HG03045 (cell line): ENCODE data around the gene TAOK3.
"Not testable (repeated sequence)": the region's sequence is repeated elsewhere in the genome, so short reads cannot be mapped to it uniquely, and the experiment has no call there.

ENCODE experiments used
- ATAC-seq: cut with Tn5 transposase; IDR thresholded peaks from one replicate; pipeline ENCODE4 v1.9.1; 2021; ENCODE audit warnings: mild to moderate bottlenecking, moderate library complexity; ENCODE audit not compliant: unreplicated experiment

TAOK3 gene

DNA sequence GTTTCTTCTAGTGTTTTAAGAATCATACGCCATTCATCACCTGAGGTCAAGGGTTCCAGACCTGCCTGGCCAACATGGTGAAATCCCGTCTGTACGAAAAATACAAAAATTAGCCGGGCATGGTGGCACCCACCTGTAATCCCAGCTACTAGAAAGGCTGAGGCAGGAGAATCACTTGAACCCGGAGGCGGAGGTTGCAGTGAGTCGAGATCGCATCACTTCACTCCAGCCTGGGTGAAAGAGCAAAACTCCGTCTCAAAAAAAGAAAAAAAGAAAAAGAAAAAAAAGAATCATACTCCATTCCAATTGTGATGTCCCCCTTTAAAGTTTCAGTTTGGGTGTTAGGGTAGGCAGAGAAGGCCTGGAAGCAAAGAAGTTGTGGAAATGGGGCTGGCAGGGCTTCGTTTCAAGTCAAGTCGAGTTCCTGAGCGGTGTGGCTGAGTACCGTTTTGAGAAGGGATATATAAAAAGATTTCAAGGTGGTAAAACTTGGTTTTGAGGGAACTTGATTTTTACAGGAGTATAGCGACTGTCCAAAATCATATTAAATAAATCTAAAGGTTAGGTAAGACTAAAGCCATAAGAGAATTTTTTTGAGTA is 1.5 kb upstream of the TAOK3 start:
- no peak for ATAC-seq

DNA sequence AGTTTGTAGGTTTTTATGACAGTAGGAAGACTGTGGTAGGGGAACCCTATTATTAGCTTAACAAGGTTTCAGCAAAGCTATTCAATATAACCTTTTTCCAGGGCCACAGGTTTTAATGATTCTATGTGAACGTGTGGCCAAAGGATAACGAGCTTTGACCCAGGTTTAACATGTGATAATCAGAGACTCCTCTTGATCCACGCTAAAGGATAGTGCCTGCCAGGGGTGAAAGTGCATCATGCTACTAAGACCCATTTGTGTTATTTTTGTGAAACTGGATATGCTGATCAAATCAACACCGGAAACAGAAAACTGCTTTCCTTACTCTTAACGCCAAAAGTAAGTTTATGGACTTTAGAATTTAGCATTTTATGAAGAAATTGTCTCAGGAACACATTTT is 909 bp upstream of the TAOK3 start:
- no peak for ATAC-seq

DNA sequence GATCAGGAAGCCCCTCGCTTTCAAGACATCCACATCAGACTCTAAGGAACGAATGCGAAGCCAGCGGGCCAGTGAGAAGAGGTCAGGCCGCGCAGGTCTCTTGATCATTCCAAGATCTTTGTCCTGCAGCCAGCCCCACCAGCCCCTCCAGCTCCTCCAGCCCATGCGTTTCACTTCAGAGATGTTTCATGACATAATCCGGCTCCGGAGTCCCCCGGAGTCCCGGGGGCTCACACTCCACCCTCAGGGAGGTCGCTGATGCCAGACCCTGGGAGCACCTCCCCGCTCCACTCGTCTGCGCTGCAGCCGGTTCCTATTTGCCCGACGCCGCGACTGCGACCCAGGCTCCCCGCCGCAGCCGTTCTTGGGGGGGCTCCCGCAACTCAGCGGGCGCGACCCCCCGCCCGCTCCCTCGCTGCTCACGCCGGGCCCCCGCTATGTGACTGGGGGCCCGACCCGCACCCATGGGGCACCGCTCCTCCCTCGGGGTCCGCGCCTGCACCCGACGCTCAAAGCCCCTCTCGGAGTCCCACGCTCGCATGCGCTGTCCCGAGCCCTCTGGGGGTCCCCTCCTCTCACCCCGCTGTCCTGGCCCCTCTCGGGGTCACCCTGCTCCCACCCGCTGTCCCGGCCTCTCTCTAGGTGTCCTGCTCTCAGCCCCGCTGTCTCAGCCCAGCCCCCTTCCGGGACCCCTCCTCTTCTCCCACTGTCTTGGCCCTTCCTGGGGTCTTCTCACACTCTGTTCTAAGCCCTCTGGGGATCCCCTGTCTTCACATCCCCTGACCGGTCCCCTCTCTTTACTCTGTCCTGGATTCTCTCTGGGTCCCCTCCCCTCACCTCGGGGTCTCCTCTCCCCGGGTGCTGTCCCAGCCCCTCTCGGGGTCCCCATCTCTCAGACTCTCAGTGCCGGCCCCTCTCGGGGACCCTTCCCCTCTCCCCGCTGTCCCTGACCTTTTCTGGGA is 1.1 kb downstream of the TAOK3 start:
- ATAC-seq: no peak

DNA sequence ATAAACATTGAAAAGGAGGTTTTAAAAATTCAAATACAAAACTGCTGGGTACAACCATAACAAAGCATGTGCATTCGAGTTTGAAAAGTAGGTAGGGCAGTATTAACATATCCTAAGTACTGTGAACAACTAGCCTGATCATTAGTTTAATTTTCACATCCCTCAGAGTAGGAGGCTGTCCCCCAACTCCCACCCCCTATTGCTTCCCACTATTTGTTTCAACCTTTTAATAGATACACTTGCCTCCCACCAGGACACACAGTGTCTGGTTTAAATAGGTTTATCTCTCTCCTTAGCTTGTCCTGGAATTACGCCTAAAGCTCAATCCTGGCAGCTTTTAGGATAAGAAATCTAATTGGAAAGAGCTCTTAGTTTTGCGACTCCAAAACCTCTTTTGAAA is 2.1 kb downstream of the TAOK3 start:
- ATAC-seq: no peak

DNA sequence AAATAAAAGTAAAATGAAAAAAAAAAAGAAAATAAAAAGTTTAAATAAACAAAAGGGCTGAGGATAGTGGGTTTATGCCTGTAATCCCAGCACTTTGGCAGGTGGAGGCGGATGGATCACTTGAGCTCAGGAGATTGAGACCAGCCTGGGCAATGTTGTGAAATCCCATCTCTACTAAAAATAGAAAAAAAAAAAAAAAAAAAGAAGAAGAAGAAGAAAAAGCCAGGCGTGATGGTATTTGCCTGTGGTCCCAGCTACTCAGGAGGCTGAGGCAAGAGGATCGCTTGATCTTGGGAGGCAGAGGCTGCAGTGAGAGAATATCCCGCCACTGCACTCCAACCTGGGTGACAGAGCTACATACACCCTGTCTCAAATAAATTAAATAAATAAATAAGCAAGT is 3.9 kb downstream of the TAOK3 start:
- no peak for ATAC-seq

DNA sequence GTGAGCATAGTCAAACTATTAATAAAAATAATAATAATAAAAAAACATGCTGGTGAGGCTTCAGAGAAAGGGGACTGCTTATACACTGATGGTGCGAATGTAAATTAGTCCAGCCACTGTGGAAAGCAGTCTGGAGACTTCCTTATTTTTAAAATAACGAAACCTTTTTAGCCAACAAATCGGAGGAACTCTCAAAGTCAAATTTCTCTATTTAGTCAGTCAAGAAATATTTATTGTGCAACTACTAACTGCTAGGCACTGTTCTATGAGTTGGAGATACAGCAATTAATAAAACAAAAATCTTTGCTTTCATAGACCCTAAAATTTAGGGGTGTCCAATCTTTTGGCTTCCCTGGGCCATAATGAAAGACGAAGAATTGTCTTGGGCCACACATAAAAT is 10.8 kb downstream of the TAOK3 start:
- ATAC-seq: no peak

DNA sequence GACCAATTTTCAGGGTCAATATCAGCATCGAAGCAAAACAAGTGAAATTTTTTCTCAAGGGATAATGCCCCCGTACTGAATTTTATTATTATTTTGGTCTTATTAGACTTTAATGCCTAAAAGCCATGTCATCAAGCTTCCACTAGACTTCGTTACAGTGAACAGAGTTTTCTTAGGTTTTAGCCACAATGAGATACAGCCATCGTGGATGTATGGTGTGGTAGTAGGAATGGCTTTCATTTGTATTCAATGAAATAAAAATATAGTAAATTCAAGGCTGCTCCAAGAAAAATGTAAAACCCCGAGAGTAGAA is 11.7 kb downstream of the TAOK3 start:
- no peak for ATAC-seq

DNA sequence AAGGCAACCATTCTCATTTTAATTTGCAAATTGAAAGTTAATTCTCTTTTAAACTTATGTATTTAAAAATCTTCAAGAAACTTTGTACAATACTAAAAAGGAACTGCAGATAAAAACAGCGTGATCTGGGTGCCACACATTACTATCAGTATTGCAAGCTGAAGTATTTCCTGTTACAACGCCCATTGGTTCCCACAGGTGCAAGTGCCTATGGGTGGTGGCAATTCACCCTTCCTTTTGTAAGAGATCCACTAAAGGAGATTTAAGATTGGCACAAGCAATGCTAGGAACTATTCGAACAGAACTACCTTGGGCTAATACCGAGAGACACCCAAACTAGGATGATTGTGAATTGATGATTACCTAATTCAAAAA is 13.2 kb downstream of the TAOK3 start:
- no peak for ATAC-seq

DNA sequence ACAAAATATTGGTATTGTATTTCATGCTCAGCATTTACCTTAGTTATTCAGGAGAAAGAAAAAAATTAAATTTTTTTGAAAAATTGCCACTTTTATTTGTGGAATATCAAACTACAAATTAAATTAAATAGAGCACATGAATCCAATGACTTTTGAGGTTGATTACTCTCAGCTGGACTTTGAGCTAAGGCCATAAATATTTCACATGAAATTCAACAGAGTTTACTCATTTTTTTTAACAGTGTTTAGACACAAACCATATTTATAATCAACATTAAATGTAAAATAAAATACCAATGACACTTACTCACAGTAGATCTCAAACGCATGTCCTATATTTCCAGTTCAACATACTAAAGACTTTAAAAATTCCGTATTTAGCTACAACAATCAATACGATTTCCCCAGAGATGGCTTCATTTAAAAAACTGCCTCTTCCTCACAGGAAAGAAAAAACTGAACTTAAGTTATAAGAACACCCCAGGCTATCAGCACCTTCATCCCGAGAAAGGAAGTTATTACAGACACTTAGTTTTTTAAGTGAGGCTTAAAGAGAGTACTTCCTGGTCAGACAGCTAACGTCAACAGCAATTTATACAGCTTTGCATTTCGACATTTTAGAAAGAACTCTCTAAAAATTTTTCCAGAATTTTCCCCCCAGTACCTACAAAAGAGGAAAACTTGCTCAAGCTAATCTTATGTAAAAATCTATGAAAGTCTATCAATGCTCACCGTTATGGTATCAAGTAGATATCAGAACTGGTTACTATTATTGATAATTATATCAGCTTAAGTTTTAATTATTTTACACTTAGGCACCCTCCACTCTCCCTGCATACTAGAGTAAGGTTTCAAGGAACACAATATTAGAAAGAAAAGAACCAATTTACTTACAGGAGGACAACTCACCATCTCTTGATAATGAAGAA is 13.8 kb downstream of the TAOK3 start:
- no peak for ATAC-seq

DNA sequence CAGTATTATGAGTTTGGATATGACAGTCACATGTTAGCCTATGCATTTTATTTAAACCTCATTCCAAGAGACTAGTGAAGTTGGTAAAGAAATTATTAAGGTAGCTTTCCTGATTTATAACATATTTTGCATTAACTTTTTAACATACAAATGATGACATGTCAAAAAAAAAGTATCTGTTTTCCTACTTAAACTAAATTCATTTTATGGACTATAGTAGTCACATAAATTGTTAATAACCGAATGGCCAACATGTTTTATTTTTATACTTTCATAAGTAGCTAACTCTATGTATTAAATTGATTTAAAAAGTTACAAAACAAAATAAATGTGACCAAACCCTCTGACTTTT is 14.7 kb downstream of the TAOK3 start:
- no peak for ATAC-seq

DNA sequence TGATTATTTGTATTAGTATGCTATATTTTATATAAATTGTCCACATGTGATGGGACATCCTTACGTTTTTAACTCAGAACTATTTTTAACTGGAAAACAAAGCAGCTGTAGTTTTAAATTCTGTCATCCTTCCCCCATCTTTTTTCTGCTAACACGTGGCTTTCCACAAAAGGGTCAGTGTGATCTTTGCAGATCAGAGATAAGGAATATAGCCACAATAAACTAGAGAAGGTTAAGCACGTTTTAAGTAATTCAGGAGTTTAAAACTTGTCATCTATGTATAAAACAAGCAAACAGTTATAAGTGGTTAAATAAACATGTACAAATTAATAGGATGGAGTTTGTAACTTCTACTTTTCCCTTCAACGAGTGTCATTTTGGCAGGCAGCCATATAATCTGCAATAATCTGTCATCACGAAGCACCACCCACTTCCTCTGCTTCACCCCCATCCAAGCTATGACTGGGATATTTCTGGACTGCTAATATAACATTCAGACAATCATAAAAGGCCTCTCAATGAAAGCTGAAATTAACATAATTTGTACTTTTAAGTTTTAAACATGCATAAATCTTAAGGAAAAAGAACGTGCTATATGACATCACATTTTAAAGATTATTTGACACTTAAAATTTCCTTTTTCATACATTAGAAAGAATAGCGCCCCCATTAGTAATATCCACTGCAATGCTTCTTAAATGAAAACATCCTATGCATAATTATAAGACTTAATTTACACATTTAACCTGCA is 15.3 kb downstream of the TAOK3 start:
- ATAC-seq: peak; percentile 55

DNA sequence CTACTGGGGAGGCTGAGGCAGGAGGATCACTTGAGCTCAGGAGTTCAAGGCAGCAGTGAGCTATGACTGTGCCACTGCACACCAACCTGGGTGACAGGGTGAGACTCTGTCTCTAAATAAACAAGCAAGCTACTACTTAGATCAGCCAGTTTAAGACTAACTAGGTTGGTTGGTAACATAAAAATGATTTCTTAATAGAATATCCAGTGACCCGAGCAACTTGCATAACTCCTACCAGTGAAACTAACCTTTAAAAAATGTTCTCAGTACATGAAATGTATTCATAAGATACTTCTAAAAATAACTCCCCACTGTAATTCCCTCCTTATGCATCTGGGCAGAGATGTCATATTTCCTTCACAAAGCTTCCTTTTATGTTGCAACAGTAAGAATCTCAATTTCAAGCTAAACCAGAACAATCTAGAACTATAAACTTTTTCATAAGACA is 15.9 kb downstream of the TAOK3 start:
- no peak for ATAC-seq

DNA sequence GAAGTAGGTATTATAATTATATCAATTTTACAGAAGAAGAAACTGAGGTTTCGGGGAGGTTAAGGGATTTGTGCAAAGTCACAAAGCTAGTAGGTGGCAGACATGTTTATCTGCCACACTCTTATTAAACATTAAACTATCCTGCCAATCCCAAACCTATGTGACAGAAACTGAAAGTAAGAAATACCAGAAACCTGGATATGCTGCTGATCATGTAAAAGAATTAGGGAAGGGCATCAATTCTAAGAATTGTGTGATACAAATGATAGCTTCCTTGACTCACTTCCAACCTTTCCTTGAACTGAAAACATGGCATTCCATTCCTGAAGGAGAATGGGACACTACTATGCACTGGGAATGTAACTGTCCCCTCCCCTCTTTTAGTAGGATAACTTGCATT is 16.9 kb downstream of the TAOK3 start:
- no peak for ATAC-seq

DNA sequence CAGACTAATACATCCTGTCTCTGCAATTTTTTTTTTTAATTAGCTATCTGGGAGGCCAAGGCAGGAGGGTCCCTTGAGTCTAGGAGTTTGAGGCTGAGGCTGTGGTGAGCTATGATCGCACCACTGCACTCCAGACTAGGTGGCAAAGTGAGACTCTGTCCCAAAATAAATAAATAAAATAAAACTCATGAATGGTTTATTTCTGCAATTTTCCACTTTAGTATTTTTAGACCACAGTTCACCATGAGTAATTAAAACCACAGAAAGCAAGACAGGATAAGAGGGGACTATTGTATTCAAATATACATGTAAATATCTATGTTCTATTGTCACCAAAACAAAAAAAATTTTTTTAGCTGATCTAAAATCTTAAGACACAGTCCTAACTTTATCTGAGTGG is 17.8 kb downstream of the TAOK3 start:
- ATAC-seq: no peak

DNA sequence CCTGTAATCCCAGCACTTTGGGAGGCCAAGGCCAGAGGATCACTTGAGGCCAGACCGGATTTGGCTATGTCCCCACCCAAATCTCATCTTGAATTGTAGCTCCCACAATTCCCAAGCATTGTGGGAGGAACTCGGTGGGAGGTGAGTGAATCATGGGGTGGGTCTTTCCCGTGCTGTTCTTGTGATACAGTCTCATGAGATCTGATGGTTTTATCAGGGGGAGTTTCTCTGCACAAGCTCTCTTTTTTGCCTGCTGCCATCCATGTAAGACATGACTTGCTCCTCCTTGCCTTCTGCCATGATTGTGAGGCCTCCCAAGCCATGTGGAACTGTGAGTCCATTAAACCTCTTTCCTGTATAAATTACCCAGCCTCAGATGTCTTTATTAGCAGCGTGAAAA is 18.2 kb downstream of the TAOK3 start:
- not testable (repeated sequence) for ATAC-seq

DNA sequence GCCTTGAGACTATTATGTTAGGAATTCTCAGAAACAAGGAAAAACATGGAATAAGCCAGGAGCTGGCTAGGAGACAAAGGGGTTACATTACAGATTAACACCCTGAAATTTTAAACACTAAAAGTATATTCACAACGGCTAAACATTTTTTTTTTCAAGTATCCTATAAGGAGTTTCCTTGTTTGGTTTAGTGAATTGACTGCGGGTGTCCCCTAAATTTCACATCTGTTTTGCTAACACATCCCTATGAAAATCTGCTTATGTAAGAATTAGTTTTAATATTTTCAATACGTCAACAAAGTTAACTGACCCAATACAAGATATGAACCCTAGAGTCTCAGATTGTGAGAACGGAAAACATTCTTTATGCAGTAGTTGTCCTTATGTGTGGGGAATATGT is 19.0 kb downstream of the TAOK3 start:
- no peak for ATAC-seq

DNA sequence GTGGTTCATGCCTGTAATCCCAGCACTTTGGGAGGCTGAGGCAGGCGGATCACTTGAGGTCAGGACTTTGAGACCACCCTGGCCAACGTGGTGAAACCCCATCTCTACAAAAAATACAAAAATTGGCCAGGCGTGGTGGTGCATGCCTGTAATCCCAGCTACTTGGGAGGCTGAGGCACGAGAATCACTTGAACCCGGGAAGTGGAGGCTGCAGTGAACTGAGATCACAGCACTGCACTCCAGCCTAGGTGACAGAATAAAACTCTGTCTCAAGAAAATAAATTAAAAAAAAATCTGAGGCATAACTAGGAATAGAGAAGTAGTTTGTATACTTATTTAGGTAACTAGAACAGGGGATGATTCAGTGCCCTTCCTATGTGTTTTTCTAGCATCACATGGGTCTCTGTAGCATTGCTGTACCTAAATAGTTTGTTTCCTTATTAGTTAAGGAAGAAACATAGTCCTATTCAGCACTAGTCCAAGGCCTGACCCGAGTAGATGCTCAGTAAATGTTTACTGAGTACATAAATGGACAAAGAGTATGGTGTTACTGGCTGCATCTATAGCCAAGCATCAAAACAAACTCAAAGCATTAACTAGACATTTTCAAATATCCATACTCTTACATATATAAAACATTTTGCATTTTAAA is 21.7 kb downstream of the TAOK3 start:
- ATAC-seq: no peak

DNA sequence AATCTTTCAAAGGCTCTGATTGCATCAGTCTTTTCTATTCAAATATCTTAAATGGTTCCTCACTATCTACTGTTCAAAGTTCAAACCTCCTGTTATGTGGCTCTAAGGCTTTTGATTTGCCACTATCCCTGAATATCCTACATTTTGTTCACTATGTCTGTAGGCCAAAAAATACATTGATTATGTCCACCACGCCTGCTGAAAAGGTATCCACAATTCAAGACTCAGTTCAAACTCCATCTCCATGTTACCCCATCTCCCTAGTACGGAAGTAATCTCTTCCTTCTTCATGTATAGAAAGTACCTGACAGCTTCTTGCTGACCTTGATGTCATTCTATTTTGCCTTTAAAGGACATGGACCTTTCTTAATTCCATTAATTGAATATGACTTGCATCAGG is 24.8 kb downstream of the TAOK3 start:
- ATAC-seq: no peak

DNA sequence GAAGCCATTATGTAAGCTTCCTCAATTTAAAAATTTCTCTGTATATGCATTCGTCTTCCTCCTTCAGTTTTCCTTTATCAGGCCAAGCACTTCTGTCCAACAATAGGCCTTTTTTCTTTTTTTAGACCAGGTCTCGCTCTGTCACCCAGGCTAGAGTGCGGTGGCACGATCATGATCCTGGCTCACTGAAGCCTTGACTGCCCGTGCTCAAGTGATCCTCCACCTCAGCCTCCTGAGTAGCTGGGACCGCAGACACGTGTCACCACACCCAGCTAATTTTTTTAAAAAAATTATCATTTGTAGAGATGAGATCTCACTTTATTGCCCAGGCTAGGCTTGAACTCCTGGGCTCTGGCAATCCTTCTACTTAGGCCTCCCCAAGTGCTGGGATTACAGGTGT is 25.8 kb downstream of the TAOK3 start:
- no peak for ATAC-seq

DNA sequence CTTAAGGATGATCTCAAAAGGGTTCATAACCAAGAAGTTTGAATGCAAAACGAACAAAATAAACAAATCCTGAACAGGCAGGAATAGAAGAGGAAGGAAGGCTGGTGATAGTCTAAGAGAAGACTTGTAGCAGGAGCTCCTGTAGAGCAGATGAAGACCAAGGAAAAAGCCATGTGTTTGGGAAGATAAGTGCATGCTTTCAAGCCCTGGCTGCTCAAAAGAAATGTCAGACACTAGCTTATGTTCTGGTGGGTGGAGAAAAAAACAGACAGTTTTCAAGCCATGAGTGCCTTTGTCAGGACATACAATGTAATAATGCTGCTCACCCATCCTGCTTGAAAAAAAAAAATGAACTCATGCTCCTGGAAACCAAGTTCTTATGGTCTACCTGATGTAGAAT is 27.4 kb downstream of the TAOK3 start:
- no peak for ATAC-seq
